Sigmoid colon (tissue), 7 donors: Measurements from ENCODE around the gene PLA1A. TPM values are rescaled to one million over a fixed set of nuclear protein-coding genes. Genes with fewer than 3 reads are reported as not detected.

Experiments
- DNase-seq: peaks from one replicate; pipeline ENCODE4 v3.0.0-alpha.2; 2019
- H3K27ac ChIP-seq, 4 donors: fragments of 200-600 bp; sonication (generic); one replicate each; pipeline ENCODE4 v1.5.1; 2016 to 2019; ENCODE audit warnings: mild to moderate bottlenecking in 1 of 4
- H3K27me3 ChIP-seq, 3 donors: fragments of 200-600 bp; sonication (generic); one replicate each; pipeline ENCODE4 v1.5.1; 2019; ENCODE audit warnings: mild to moderate bottlenecking in 1 of 3
- H3K36me3 ChIP-seq, 4 donors: fragments of 200-600 bp; sonication (generic); one replicate each; pipeline ENCODE4 v1.5.1; 2016 to 2019
- H3K4me1 ChIP-seq, 4 donors: fragments of 200-600 bp; sonication (generic); one replicate each; pipeline ENCODE4 v1.5.1; 2017 to 2019
- H3K4me3 ChIP-seq, 4 donors: fragments of 200-600 bp; sonication (generic); one replicate each; pipeline ENCODE4 v1.5.1; 2017 to 2019; ENCODE audit warnings: mild to moderate bottlenecking in 2 of 4, moderate library complexity in 1 of 4
- H3K9me3 ChIP-seq, 4 donors: fragments of 200-600 bp in 3 of 4; sonication (generic) in 3 of 4; one replicate each; pipeline versions ENCODE4 v1.5.1 to v1.6.1; 2013 to 2019
- EP300 ChIP-seq, 4 donors: sonication (generic); formaldehyde crosslinking; IDR thresholded peaks; one replicate each; pipeline ENCODE4 v1.6.1; 2017; ENCODE audit warnings: antibody characterized with exemption in 4 of 4
- POLR2A ChIP-seq, 2 donors: fragments of 450-650 bp; IDR thresholded peaks; one replicate each; pipeline ENCODE4 v1.6.1; 2016; ENCODE audit warnings: antibody characterized with exemption in 2 of 2, mild to moderate bottlenecking in 2 of 2, moderate library complexity in 2 of 2
- POLR2AphosphoS5 ChIP-seq, 4 donors: sonication (generic); formaldehyde crosslinking; IDR thresholded peaks; one replicate each; pipeline ENCODE4 v1.6.1; 2017; ENCODE audit warnings: antibody characterized with exemption in 4 of 4
- WGBS, 2 donors: extraction: QIAGEN DNeasy Blood & Tissue Kit; methylation state at CpG; one replicate each; pipeline ENCODE4 v1.1.7; 2013; 5-methylcytosine and 5-hydroxymethylcytosine counted together
- intact Hi-C: fragments of 100-400 bp; cut with DNase I; formaldehyde crosslinking; loops from one replicate; pipeline ENCODE4 v1.15.1; 2023
- polyA plus RNA-seq, 3 donors: library from polyadenylated mRNA; stranded (reverse); fragments of 200-250 nt; gene quantifications; one replicate each; pipeline ENCODE4 v1.2.3, GENCODE V29; 2013
- total RNA-seq, 4 donors: library from RNA; depleted of rRNA; stranded (reverse); fragments of >200 nt; gene quantifications; one replicate each; pipeline ENCODE4 v1.1.0, GENCODE V29; 2016
- TF ChIP-seq, protein P1 (sequence below), 4 experiments: fragments of 450-650 bp in 3 of 4; fragments of 200-600 bp in 1 of 4; IDR thresholded peaks; one replicate each; pipeline ENCODE4 v1.5.1; 2016 to 2019; ENCODE audit warnings: antibody characterized with exemption in 4 of 4, mild to moderate bottlenecking in 3 of 4, moderate library complexity in 2 of 4
- donor health status: healthy with polysubstance abuse.
- donor health status: Bipolar disorder and iron deficiency.
- donor health status: healthy.

The PLA1A gene
- total and polyA plus RNA-seq, 7 donors = 0.69 to 4.6 (median 2.1) TPM; not detected in 1

DNA sequence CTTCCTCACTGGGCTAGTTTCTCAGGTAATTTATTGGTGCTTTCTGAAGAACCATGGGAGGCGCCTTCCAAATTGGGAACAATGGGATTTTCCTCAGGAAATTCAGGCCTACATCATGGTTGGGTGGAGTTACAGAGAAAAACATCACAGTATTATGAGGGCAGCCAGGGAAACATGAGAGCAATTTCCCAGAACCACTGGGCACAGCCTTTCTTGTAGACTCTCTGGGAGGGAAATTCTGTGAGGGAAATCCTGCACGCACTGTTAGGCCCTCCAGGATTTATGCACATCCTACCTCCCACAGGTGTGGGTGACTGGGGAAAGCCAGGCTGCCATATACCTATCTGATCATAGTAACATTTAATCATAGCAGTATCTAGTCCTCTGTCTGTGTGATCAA is 49.5 kb downstream of the PLA1A start:
- Histone ChIP-seq H3K4me3 (no peak overlapping the region), H3K36me3 (peaks cover 9 to 80% (median 16%) of the 10 kb centered on the region in 4 donors), H3K27me3 (no peaks in the 10 kb centered on the region), H3K9me3 (no peaks in the 10 kb centered on the region), H3K4me1 (peaks cover 0 to 78% (median 58%) of the 10 kb centered on the region in 4 donors), H3K27ac (peak overlapping the region; percentile 48 to 78 (median 62))
- WGBS, 2 donors = 91 to 96% methylated on average over 2 of the region's 2 CpGs
- no peak for TF ChIP-seq POLR2A (IDR thresholded peaks at IDR 0.05)
- TF ChIP-seq, protein P1, sequence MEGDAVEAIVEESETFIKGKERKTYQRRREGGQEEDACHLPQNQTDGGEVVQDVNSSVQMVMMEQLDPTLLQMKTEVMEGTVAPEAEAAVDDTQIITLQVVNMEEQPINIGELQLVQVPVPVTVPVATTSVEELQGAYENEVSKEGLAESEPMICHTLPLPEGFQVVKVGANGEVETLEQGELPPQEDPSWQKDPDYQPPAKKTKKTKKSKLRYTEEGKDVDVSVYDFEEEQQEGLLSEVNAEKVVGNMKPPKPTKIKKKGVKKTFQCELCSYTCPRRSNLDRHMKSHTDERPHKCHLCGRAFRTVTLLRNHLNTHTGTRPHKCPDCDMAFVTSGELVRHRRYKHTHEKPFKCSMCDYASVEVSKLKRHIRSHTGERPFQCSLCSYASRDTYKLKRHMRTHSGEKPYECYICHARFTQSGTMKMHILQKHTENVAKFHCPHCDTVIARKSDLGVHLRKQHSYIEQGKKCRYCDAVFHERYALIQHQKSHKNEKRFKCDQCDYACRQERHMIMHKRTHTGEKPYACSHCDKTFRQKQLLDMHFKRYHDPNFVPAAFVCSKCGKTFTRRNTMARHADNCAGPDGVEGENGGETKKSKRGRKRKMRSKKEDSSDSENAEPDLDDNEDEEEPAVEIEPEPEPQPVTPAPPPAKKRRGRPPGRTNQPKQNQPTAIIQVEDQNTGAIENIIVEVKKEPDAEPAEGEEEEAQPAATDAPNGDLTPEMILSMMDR (IDR thresholded peaks at IDR 0.05) = no peak
- peak in 1 of 4 donors; percentile 20 for TF ChIP-seq EP300 (IDR thresholded peaks at IDR 0.05)
- TF ChIP-seq POLR2AphosphoS5 (IDR thresholded peaks at IDR 0.05) = peak in 1 of 4 donors; percentile 47
- no peak for DNase-seq
- intact Hi-C loops = no loop called here

DNA sequence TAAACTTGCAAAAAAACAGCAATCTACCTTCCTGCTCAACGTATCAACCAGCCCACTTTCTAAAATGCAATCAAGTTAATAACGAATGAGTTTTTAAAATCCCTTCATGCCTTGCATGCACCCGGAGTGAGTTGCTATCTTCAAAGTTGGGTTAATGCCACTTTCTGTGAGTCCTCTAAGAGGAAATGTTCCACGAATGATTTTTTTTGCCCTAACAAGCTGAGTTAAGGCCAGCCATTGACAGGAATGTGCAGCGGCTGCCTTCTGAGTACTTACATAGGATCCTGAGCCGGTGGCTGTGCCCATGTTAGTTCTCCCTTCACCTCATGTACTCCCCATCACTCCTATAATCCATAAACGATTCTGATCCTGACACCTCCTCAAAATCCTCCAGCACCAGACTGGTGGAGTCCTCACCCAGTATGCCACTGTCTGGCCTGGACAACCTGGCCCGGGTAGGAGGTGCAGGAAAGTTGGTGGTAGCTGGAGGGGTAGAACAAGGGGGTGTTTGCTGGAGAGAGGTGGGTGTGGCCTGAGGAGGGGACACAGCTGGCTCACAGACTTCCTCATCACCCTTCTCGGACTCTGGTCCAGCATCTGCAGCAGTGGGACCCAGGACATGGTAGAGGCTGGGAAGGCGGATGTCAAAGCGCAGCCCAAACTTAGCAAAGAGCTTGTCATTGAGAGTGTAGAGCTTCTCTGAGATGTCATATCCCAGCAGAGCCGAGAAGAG is 50.3 kb downstream of the PLA1A start:
- no peak for TF ChIP-seq EP300 (IDR thresholded peaks at IDR 0.05)
- TF ChIP-seq POLR2AphosphoS5 (IDR thresholded peaks at IDR 0.05) = peak in 1 of 4 donors; percentile 27
- Histone ChIP-seq H3K4me3 (peak overlapping the region in 1 of 4 donors; percentile 18), H3K36me3 (peaks cover 9 to 78% (median 12%) of the 10 kb centered on the region in 4 donors), H3K4me1 (peaks cover 0 to 80% (median 62%) of the 10 kb centered on the region in 4 donors), H3K27ac (peak overlapping the region; percentile 48 to 78 (median 62)), H3K9me3 (no peaks in the 10 kb centered on the region), H3K27me3 (no peaks in the 10 kb centered on the region)
- 82 to 86% methylated on average over 12 of the region's 12 CpGs for WGBS, 2 donors
- intact Hi-C loops = no loop called here
- no peak for DNase-seq

DNA sequence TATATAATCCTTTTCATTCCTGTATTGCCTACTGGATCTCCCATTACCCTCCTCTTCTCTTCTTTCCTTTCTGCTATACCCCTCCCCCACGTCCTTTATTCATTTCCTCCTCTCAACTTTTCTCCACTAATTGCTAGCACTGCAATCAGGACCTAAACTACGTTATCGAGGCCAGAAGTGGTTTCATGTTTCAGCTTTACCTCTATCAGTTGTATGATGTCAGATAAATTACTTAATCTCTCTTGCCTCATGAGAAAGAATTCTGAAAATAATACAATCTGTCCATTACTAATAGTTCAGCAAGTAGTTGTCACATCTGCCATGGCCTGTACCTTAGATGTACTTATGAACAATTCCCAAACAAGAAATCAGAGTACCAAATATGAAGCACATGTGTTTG is 52.1 kb downstream of the PLA1A start:
- peaks cover 0 to 79% (median 62%) of the 10 kb centered on the region in 4 donors for H3K4me1 ChIP-seq
- H3K27me3 ChIP-seq = no peaks in the 10 kb centered on the region
- DNase-seq = no peak
- intact Hi-C loops = no loop called here
- H3K9me3 ChIP-seq = no peaks in the 10 kb centered on the region
- WGBS, 2 donors = 68 to 78% methylated on average over 3 of the region's 3 CpGs
- TF ChIP-seq, protein P1 (IDR thresholded peaks at IDR 0.05) = no peak
- TF ChIP-seq POLR2A (IDR thresholded peaks at IDR 0.05) (no peak), EP300 (IDR thresholded peaks at IDR 0.05) (no peak), POLR2AphosphoS5 (IDR thresholded peaks at IDR 0.05) (no peak)
- no peak overlapping the region for H3K4me3 ChIP-seq
- peak overlapping the region in 3 of 4 donors; percentile 38 to 78 (median 59) for H3K27ac ChIP-seq
- H3K36me3 ChIP-seq = peaks cover 9 to 73% (median 14%) of the 10 kb centered on the region in 4 donors

DNA sequence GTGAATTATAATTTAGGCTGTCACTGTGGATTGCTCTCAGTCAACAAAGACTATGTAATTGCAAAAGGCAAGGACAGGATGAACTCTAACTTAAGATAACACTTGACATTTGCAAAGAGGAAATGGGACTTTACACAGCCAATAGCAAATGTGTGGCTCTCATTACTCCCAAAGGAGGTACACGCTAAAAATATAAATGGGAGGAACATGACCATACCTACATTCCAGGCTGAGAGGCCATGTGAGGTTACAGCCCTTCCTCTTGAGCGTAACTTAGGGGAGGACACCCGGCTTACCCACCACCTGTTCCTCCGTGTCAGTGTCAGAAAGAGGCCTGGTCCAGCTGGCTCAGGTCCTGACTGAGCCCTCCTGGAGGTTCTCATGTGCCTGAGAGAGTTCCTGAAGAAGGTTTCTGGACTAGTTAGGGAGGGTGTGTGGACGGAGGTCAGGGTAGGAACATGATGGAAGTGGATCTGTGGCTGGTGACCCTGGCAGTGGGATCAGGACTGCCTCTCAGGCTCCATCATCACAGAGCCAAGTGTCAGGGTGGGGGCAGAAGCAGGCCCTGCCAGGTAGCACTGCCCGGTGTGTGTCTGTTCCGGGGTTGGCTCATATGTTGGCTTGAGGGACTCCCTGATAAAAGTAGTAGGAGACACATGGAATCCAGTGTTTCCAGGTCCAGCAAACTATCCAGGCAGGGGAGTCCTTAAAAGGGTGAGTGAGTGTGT is 54.8 kb downstream of the PLA1A start:
- peak in 2 of 4 donors; percentile 16 to 44 for TF ChIP-seq POLR2AphosphoS5 (IDR thresholded peaks at IDR 0.05)
- no peak for TF ChIP-seq EP300 (IDR thresholded peaks at IDR 0.05)
- Histone ChIP-seq H3K9me3 (no peaks in the 10 kb centered on the region), H3K36me3 (peaks cover 4 to 57% (median 8%) of the 10 kb centered on the region in 4 donors), H3K27ac (peak overlapping the region; percentile 24 to 59 (median 45)), H3K27me3 (no peaks in the 10 kb centered on the region), H3K4me3 (no peak overlapping the region), H3K4me1 (peaks cover 0 to 96% (median 70%) of the 10 kb centered on the region in 4 donors)
- DNase-seq = no peak
- intact Hi-C loops = no loop called here
- WGBS, 2 donors = 91 to 92% methylated on average over 7 of the region's 7 CpGs

DNA sequence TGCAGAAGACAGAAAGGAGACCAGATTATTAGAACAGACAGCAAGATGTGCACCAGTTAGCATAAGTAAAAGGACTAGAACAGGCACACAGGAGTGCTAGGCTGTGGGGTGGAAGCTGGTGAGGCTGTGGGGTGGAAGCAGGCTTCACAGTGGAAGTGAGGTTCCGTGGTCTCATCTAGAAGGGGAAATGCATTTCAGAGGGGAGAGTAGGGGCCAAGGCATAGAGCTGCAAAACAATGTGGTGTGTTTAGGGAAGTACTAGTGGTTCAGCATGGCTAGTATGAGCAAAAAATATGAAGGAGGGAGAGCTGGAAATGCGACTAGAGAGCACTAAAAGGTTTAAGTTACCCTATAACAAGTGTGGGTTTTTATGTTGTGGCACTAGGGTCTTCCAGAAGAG is 56.2 kb downstream of the PLA1A start:
- Histone ChIP-seq H3K36me3 (peaks cover 0 to 45% (median 2%) of the 10 kb centered on the region in 4 donors), H3K4me1 (peaks cover 0 to 88% (median 58%) of the 10 kb centered on the region in 4 donors), H3K27me3 (no peaks in the 10 kb centered on the region), H3K9me3 (no peaks in the 10 kb centered on the region), H3K4me3 (no peak overlapping the region), H3K27ac (peak overlapping the region in 3 of 4 donors; percentile 11 to 32 (median 12))
- WGBS, 2 donors = 28 to 41% methylated on average over 2 of the region's 2 CpGs
- intact Hi-C loops = no loop called here
- TF ChIP-seq POLR2AphosphoS5 (IDR thresholded peaks at IDR 0.05) = no peak
- TF ChIP-seq POLR2A (IDR thresholded peaks at IDR 0.05) = no peak
- no peak for TF ChIP-seq EP300 (IDR thresholded peaks at IDR 0.05)
- TF ChIP-seq, protein P1 (IDR thresholded peaks at IDR 0.05) = no peak
- DNase-seq = no peak
